GM21723 (cell line): ENCODE measurements around the gene NEGR1.

Experiments used
- ATAC-seq: cut with Tn5 transposase; IDR thresholded peaks from one replicate; pipeline ENCODE4 v1.9.1; 2021; ENCODE audit warnings: mild to moderate bottlenecking, moderate library complexity; ENCODE audit not compliant: unreplicated experiment

NEGR1 gene

DNA sequence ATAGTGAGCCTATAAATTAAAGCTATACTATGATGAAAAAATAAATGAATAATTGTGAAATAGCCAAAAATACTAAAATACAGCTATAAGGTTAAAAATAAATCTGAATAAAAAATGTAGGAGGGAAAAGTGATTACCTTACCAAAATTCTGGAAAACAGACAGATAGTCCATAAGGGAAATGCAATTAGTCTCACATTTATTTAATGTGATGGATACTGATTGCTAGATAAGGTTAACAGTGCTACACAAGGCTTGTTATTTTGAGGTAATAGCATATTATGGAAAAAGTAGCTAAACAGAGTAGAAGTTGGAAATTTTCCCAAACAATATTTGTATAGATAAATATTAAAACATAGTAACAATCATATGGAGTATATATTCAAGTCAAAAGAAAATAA, 413.0 kb downstream of the NEGR1 start:
- ATAC-seq = no peak

DNA sequence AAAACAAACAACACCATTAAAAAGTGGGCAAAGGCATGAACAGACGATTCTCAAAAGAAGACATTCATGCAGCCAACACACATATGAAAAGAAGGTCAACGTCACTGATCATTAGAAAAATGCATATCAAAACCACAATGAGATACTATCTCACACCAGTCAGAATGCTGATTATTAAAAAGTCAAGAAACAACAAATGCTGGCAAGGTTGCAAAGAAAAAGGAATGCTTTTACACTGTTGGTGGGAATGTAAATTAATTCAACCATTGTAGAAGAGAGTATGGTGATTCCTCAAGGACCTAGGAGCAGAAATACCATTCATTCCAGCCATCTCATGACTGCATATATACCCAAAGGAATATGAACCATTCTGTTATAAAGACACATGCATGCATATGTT, 419.6 kb downstream of the NEGR1 start:
- no peak for ATAC-seq

DNA sequence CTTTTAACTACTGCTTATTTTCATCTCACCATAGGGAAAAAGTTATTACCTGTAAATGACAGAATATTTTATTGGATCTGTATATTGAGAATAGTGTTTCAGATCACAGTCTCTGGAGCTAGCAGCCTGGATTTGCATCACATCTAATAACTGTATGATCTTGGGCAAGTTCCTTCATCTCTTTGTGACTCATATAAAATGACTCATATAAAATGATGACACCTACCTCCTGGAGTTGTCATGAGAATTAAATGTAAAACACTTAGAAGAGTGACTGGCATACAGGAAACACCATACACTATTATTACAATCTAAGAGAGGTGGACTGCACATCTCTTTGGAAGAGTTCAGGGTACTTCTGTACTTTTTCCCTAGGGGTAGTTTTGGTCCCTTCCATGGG, 421.3 kb downstream of the NEGR1 start:
- no peak for ATAC-seq

DNA sequence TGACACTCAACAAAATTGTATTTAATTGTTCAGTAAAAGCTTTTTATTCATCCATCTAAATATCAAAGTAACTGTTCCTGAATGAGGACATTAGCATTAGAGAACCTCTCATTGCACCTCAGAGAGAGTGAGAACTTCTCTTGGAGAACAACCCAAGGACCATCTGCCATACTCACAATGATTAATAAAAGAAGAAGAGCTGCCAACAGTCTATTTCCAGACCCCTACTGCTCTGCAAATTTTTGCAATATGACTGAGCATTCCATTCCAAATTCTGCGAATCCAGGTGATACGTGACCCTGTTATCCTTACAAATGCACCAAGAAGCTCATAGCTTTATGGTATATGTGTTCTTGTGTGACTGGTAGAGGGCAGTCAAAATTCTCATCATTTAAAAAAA, 422.5 kb downstream of the NEGR1 start:
- ATAC-seq = no peak

DNA sequence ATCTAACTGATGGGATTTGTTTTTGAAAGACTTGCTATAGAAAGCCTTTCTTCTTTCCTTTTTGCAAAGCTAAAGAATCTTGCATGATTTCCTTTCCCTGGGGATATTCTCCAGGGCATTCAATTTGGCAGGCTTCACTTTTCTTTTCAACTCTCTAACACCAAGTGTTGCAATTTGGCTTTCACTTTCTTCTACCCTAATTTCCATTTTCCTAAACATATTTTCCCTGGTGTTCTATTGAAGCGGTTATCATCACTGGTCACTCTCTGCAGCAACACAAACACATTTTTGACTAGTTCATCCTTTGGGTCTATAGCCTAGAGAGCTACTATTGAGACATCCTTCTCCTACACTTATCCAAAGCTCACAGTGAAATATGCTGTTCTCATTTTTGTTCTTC, 424.5 kb downstream of the NEGR1 start:
- ATAC-seq = no peak

DNA sequence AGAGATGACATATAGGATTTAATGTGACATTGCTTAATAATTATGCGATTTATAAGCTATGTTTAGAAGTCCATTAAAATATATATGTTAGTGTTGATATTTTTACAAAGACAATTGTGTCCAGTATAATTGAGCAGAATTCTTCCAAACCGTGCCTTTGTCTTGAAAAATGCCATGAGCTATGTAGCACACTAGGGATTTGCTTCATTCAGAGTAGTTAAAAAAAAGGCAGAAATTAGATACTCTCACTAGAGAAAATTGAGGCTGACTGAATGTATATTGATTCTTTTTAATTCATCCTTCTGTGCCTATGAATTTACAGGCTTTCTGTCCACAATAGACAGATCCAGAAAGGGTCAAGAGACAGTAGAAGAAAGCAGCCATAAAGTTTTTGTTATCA, 429.0 kb downstream of the NEGR1 start:
- ATAC-seq = no peak

DNA sequence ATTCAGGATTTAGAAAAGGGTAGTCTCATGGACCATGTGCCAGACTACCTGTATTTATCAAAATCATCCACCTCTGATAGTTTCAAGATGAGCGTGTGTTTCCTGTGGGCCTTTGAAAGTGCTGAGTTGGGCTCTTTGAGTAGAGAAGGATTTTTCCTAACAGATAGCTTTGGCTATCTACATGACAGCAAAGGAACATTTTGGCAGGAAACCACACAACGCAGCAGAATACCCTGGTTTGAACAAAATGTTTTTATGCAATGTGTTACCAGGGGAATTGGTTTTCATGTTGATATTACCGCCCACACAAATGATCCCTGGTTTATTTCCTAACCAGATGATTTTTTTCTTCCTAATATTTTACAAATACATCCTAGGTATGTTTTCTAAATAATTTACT, 431.4 kb downstream of the NEGR1 start:
- no peak for ATAC-seq

DNA sequence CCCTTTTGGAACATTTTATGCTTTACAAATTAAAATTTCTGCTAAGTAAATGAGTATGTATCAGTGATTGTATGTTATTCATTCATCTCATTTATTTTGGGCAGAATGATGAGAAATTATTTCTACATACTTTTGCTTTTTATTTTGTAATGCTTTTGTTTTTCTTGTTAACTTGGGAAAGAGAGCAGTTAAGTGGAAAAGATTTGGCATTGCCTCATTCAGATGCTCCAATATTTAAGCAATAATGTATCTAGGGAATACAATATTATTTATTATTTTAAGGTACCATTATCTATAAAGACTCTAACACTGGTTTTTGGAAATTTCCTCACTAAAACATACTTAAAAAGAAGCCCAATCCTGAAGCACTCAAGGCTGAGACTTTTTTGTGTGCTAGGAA, 431.8 kb downstream of the NEGR1 start:
- no peak for ATAC-seq

DNA sequence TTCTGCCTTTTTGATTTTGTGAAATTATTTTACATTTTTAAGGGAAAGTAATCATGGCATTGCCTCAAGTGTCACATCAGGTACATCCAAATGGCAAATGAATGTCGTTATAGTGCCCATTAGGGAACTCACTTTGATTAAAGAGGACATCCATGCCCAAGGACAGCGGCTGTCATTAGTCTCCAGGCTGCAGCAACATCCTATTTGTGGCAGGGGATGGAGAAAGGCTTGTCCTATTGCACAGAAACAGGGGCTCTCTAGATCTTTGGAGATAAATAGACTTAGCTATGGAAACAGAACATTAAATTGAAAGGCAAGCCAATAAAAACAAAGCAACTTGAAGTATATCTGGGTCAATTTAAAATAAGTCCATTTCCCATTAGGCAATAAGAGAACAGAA, 439.3 kb downstream of the NEGR1 start:
- no peak for ATAC-seq

DNA sequence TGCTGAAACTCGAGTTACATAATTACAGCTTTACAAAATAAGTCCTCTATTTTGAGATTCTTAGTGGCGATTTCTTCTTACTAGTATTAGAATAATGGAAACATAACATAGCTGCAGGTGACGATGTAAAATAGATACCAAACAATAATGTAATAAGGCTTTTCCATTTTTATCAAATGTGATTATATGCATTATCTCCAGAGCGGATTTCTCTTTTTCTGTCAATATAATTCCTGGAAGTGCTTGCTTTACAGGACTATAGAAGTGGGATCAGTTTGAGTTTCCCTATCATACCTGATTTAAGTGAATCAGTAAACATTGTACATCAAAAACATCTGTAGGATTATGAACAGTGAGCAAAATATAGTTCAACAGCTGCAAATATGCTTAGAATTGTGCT, 442.5 kb downstream of the NEGR1 start:
- ATAC-seq = no peak

DNA sequence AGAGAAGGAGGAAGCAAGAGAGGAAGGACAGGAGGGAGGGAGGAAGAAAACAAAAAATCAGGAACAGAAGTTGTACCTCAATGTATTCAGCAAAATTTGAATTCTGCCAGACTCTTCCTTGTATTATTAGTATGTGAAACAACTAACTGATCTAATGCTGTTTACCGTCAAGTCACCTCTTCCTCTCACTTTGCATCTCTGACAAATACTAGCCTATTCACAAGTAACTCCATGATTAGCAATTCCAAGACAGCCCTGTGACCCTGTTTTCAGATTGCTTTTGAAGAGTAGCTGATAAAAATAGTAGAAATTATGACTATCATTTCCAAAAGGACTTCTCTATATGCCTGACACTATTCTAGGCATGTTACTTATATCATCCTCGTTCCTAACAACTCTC, 445.4 kb downstream of the NEGR1 start:
- no peak for ATAC-seq

DNA sequence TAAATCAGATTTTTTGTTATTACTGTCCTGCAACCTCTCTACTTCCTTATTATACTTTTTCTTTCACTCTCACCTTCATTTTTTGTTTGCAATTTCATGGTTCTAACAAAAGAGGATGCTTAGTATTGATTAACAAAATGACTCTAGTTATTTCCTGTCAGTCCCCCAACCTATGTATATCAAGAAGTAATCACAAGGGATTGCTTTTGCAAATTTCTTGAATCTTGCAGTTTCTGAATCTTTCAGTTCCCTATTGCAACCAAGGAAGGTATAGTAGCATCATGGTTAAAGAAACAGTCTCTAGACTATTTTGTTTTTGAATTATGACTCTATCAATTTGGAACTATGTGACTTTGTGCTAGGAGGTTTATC, 446.9 kb downstream of the NEGR1 start:
- ATAC-seq = no peak

DNA sequence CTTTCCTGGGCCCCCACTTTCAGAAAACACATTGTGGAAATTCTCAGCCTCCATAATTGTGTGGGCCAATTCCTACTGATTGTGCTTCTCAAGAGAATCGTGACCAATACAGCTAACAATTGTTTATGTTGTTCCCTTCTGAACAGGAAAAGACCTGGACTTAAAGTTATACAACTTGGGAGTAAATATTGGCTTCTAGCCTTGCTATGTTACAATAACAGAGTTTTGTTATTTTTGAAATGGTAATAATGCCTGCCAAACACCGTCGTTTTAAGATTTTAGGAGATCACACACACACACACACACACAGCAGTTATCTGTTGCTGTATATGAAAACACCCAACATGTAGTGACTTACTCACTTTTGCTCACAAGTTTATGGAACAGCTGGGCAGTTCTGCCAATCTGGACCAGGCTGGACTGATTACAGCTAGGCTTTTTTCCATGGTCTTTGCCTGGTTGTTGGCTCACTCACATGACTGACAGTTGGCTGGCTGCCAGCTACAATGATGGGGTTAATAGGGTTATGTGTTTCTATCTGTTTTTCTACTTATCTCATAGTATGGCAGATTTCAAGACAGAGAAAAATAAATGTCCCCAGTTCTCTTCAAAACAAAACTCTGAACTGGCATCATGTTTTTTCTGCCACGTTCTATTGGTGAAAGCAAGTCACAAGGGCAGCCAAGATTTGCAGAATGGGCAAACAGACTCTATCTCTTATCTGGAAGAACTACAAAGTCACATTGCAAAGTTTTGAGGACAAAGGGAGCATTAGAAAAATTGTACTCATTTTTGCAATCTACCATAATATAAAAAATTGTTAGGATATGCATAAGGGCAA, 447.5 kb downstream of the NEGR1 start:
- no peak for ATAC-seq

DNA sequence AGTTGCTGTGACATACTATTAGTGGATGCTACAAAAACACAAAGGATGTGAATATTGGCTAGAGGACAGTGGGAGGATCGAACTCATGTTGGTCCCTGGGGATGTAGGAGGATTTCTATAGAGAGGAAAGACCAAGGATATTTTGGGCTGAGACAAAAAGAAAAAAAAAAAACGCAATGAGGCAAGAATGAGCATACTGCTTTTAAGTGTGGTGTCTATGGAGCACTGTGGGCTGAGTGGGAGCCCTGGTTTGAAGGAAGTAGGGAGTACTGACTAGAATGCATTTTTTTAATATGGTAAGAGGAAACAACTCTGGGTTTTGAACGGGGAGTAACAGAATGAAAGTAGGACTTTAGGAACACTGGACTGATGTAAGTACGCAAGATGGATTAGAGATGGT, 450.7 kb downstream of the NEGR1 start:
- no peak for ATAC-seq

DNA sequence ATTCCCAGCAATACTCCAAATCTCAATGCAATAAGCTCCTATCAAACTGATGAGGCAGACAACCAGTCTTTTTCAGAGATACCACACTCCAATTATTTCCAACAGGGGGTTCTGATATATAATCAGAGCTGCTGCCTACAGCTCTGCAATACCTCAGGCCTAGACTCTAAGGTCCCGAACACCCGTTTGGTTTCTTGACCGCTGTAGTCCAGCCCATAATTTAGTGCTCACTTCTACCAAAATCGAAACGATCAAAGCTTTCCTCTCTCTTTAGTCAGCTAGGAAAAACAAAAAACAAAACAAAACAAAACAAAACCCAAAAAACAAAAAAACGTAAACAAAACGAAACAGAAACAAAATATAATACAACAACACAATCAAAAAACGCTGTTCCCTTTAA, 453.0 kb downstream of the NEGR1 start:
- ATAC-seq = no peak

DNA sequence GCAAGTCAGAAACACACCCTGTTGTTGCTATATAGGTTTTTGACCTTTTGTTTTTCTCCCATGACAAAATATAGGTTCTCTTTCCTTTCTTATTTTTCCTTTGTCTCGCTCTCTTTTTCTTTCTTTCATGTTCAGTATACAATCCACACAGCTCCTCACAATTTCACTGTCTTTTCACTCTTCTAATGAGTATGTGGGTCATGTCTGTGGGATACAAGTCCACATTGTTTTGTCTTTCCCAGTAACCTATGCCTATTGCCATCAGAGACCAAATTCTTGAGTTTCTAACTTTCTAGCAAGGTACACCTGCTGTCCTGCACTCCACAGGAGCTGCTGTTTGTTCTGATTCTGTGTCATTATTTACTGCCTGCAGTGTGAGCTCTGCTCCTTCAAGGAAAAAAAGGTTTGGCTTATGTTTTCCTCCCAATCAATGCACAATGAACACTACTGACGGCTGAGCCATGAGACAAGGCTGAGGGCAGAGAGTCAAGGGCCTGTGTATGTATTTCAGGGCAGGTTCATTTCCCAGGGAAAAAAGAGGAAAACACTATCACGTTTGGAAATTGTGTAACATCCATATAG, 453.8 kb downstream of the NEGR1 start:
- no peak for ATAC-seq

DNA sequence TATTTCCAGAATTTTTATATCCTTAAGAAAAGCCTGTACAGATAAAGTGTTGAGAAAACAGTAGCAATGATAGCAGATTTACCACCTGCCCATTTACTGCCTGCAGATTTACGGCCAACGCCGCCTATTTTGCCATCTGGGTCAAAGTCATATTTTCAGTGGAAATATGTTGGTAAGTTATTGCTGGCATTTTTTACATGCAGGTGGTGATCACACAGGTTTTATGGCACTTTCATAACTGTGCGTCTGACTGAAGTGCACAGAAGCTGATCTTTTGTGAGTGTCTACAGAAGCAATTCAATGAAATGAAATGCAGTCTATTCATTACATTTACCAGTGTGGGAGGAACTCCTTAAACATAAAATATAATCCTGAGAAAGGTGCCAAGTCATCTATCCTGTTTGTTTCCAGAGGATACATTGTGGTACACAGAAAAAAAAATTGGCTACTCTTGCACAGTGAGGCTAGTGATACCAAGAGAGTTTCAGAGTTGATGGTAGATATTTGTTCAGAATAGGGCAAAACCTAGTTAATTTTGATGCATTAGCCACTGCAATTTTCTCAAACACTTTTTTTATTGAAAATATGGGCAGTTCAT, 458.5 kb downstream of the NEGR1 start:
- ATAC-seq = no peak

DNA sequence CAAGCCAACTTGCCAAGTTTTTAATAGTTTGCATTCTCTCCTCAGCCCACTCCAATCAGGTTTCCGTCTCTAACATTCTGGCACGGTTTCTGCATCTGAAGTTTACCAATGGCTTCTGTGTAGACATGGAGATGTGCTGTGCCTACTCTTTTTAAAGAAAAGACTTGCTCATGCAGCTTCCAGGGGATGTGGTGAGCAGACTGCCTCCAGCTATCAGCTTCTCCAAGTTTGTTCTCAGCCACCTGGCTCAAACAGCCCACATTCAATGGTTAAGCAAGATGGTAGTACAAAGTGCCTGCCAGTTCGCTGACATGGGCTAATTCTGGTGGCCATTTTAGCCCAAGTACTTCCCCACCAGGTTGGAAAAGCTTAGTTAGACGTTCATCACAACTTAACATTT, 465.3 kb downstream of the NEGR1 start:
- ATAC-seq = no peak

DNA sequence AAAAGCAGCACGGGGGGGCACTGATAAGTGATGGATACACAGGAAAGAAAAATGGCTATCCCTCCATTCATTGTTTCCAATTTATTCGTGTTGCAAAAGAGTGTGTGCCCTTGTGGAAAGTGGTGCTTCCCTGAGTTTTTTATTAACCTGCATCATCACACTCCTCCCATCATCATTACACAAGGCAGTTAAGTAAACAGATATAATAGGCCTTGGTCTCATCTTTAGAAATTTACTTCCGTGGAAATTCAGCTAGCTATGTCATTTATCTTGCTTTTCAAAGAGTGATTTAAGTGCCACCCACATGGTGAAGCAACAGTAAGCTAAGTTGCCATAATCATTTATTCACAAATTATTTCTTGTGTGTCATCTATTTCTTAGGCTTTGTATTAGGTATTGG, 473.3 kb downstream of the NEGR1 start:
- no peak for ATAC-seq

DNA sequence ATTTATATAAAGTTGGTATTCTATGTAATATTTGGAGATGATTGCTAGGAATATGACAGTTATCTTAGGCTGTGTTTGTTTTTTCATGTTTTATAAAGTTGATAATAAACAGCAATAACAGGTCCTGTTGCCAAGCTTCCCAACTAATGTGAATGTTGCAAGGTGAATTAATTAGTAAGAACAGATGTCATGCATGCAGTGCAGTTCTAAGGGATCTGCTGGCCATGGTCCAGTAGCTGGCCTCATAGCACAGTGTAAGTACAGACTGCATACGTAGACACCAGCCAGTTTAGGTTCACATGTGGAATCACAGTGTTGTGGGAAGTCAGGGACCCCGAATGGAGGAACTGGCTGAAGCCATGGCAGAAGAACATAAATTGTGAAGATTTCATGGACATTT, 478.2 kb downstream of the NEGR1 start:
- ATAC-seq = no peak

DNA sequence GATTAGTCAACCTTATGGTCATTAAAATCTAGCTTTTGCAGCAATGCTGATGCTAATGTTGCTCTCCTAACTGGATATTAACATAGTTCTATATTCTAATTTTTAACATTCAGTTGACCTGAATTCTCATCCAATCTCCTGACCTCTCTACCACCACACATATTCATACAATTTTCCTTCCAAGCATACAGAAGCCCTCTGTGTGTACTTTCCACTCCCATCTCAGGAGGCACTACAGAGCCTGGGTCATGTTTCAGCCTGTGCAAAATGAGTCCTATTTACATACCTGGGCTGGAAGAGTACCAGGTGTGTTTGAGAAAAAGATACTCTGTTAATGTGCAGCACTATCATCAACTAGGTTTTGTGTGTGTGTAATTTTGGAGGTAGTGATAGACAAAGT, 486.3 kb downstream of the NEGR1 start:
- ATAC-seq = no peak

DNA sequence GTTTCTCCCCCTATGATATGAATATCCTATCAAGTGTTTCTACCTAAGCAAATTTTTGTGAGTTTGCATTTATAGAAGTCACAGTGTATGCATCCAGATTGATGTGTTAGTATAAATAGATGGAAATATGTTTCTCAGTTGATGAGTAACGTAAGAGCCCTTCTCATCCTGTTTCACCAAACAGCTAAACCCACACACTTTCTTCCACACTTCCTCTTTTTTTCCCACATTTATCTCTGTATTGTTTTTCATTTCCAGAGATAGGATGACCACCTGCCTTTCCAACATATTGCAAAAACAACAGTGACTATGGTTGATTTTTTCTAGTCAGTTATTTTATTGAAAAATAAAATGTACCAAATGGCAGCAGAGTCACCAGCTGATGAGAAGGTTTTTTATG, 490.1 kb downstream of the NEGR1 start:
- no peak for ATAC-seq

DNA sequence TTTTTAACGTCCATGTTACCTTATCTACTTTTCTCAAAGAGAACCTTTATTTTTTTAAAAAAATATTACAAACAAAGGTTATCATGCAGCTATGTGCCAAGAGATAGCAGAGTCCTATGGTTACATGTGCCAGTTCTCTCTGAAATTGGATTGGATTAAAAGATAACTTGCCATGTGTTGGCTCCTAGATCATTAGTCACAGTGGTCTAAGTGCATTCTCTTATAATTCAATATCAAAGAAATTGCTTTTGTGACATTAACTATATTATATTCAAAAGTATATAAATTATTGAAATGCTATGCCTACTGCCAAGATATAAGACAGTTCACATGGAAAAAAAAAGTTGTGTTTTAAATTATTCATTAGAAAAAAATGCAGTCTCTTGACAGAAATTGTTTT, 494.2 kb downstream of the NEGR1 start:
- no peak for ATAC-seq
